Stimulated activated CD4-positive, alpha-beta T cell treated with anti-CD3 and anti-CD28 coated beads, TNF-alpha, amount 100 ng/mL, for 1 hour (primary cell): Measurements from ENCODE around the gene OPTN.
"Not testable (repeated sequence)": the region's sequence is repeated elsewhere in the genome, so short reads cannot be mapped to it uniquely, and the experiment has no call there.

Experiments
- DNase-seq, 3 donors: peaks; one replicate each; pipeline ENCODE4 v3.0.0-alpha.2; 2020; ENCODE audit warnings: low read depth in 3 of 3, low spot score in 1 of 3

OPTN gene

DNA sequence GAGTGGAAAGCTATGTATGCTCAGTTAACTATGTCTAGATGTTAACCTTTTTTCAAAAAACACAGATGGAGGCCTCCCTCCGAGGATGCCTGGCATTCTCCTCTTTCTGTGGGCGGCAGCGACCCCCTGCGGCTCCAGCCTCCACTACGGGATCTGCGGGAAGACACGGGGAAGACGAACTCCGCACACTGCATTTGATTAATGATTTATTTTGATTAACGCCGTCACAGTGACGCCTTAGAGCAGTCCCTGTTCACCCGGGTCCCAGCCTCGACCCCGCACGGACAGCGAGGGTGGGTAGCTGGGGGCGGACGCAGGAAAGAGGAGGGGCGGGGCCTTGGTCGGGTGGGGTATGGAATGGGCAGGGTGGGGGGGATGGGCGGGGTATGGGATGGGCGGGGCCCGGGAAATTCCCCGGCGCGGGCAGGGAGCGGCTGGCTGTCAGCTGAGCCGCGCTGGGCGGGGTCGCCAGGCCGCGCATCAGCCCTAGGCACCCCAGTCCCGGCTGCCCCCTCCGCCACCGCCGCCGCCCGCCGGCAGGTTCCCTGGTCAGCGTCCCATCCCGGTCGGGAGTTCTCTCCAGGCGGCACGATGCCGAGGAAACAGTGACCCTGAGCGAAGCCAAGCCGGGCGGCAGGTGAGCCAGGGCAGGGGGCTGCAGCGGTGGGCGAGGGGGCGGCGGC, at the start of gene OPTN:
Gene OPTN (plus strand): TSS at position 498 of the 683 bp plus-strand sequence. CDS start 8,960 bp downstream, outside the sequence.
- peak; percentile 56 to 67 (median 64) for DNase-seq

- no peak for DNase-seq
Observed at GRCh38 chr10:13051126-13051694, 48.8 kb upstream of the OPTN start.

DNA sequence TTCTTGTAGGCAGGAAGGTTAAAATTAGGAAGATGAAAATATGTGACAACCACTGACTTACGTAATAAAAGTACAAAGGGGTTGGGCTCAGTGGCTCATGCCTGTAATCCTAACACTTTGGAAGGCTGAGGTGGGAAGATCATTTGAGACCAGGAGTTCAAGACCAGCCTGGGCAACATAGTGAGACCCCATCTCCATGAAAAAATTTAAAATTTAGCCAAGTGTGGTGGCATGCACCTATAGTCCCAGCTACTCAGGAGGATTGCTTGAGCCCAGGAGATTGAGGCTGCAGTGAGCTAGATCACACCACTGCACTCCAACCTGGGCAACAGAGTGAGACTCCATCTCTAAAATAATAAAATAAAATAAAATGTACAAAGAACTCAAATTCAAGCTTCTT, 46.8 kb upstream of the OPTN start:
- not testable (repeated sequence) for DNase-seq

GRCh38 chr10:13053794-13054462, 46.0 kb upstream of the OPTN start:
- no peak for DNase-seq

DNA sequence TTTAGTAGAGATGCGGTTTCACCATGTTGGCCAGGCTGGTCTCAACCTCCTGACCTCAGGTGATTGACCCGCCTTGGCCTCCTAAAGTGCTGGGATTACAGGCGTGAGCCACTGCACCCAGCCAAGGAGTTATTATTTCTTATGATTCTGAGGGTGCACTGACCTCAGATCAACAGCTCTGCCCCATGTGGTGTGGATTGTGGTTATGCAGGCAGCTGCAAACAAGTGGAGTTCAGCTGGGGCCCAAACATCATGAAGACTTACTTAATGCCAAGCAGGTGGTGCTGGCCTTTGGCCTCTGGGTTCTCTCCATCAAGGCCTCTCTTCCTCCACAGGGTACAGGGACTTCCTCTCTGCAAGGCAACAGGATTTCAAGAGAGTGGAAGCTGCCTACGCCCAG, 45.1 kb upstream of the OPTN start:
- no peak for DNase-seq

DNA sequence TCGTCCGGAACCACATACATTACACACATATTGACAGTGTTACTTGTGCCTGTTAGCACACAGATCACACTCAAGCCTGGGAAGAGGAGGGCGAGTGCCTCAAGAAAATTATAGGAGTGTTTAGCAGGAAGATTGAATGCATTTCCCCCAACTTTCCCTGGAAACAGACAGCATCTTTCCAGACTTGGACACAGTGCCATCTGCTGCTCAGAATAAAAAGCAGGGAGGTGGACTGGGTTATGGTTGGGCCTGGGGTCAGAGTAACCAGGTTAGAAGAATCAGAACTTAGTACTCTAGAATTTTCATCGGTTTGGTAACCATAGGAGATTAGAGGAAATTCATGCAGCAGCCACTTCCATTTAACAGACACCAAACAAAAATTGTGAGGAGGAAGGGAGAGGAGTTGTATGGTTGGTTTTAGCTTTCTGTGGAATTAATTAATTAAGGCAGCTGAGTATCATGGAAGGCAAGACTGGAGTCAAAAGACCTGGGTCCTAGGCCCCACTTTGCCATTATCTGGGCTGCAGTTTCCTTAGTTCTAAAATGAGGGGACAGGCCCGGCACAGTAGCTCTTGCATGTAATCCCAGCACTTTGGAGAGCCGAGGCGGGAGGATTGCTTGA, 43.4 kb upstream of the OPTN start:
- no peak for DNase-seq

DNA sequence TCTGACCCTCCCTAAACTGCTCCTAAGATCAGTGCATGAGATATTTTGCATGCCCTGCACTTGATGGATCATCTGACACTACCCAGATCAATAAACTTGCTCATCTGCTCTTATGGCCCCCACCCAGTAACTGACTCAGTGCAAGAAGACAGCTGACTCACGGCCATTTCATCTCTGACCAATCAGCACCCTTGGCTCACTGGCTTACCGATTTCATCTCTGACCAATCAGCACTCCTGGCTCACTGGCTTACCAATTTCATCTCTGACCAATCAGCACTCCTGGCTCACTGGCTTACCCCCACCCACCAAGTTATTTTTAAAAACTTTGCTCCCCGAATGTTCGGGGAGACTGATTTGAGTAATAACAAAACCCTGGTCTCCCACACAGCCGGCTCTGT, 37.2 kb upstream of the OPTN start:
- DNase-seq: no peak

DNA sequence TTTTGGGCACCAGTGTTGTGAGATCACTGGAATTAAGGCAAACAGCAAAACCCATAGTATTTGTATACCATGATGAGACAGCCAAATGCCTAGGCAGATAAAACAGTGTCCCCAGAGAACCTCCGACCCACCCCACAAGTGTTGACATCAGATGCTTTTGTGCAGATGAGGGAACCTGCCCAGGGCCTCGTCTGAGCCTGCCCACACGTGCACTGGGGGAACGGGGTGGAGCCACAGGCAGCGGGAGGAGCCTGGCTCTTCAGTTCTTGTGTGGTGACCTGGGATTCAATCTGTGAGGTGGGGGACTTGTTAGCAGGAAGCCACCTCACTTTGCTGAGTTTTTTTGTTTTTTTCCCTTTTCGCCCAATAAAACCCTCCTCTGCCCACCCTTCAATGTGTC, 33.4 kb upstream of the OPTN start:
- no peak for DNase-seq

DNA sequence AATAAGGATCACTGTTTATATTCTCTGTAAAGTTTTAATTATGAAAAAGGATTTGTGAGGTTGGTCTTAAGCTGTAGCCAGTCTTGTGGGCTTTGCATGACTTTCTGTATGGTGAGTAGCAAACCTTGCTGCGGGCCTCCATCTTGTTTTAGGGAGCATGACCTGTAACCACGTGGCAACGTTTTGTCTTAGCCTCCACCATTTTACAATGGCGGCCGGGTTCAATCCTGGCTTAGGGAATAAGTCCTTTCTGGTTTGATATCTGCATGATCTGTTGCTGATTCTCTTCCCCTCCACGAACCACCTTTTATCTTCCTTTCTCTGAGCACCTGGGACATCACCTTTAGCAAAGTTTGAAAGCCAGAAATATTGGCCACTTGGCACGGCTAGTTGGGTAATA, 32.5 kb upstream of the OPTN start:
- DNase-seq: no peak

DNA sequence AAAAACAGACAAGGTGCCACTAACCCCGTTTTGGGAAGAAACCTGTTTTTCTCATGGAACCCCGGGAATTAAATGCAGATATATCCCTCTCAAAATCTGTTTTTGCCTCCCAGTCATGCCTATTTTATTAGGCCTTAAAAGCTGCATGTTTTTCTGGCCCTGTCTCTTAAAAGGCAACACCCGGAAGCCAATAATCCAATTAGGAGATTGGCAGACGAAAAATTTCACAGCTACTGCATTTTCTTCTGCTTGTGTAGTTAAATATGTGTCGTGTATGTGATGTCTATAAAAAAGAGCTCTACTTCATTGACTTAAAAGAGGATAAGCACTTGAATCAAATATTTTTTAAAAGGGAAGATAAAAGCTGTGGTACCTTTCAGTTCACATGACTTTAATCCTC, 31.9 kb upstream of the OPTN start:
- no peak for DNase-seq

GRCh38 chr10:13068484-13068883, 31.5 kb upstream of the OPTN start:
- DNase-seq: no peak

- no peak for DNase-seq
Observed at GRCh38 chr10:13072339-13072738, 27.6 kb upstream of the OPTN start.

DNA sequence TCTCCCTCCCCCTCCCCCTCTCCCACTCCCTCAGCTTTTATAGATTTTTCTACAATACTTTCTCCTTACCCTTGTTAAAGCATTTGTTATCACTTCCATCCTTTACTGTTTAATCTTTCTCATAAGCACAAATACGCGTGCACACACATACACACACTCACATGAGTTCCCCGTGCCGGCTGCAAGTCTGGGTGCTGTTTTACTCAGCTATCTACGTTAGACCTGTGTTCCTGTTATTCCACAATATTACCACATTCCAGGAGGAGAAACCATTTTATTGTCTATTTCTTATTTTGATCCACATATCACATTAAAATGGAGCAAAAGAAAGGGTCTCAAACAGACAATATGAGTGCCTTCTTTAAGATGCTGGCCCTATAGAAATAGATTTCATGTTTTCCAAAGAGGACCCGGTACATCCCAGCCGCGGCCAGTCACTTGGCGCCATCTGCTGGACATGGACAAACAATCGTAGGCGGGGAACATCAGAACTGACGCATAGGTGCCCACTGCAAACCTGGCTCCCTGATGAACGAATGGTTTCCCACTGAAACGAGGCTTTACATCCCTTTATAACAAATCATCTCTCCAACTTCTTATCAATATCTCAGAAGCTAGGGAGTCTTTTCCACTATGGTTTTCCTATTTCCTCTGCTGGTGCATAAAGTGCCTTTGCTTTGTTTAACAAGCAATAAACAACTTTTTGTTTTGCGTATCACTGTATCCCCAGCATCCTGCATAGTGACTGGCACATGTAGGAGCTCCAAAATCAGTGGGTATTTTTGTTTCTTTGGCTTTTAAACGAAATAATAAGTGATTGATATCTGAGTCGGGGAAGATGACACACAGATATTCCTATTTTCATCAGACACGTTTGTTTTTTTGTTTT, 25.2 kb upstream of the OPTN start:
- peak in 2 of 3 donors; percentile 3 to 16 for DNase-seq

GRCh38 chr10:13078912-13079775, 20.8 kb upstream of the OPTN start:
- no peak for DNase-seq

GRCh38 chr10:13079776-13080050, 20.2 kb upstream of the OPTN start:
- no peak for DNase-seq

GRCh38 chr10:13080643-13081042, 19.3 kb upstream of the OPTN start:
- no peak for DNase-seq

GRCh38 chr10:13083700-13084099, 16.3 kb upstream of the OPTN start:
- not testable (repeated sequence) for DNase-seq

- no peak for DNase-seq
Observed at GRCh38 chr10:13086056-13086455, 13.9 kb upstream of the OPTN start.

- DNase-seq: no peak
Observed at GRCh38 chr10:13087601-13087985, 12.4 kb upstream of the OPTN start.

DNA sequence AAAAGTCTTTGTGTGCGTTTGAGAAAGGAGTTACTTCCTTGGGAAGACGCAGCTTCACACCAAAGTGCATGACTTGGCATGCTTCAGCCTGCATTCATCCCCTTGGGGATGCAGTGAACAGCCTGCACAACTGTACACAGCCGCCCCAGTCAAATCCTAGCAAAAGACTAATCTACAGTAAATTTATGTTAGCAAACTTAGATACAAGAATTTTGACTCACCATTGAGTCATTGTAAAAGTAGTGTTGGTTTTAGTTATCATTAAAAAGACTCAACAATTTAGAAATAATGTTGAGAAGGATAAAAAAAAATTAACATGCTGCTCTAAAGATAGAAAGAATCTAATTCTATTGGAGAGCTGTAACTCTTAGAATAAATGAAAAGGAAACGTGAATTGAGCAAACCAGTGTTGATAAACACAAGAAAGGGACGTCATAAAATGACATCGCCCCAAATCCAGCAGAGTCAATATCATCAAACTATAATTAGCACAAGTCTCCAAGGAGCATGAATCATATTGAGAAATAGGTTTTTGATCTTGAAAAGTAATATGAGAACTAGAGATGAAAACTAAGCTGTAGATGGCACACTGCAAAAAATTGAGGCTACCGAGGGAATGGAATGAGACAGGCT, 11.9 kb upstream of the OPTN start:
- DNase-seq: no peak
